H1 (cell line): ENCODE measurements around the gene PHF3.
"Not testable (repeated sequence)": the region's sequence is repeated elsewhere in the genome, so short reads cannot be mapped to it uniquely, and the experiment has no call there.

ENCODE experiments used
- CBX5 ChIP-seq: fragments of 300-800, 300-1000 bp; sonication (generic); IDR thresholded peaks from 2 replicates; pipeline ENCODE4 v1.7.1; 2016; ENCODE audit warnings: antibody characterized with exemption, low read length, low read depth
- EP300 ChIP-seq, 2 experiments: IDR thresholded peaks; 1 replicate in 1 of 2; 2 replicates in 1 of 2; pipeline ENCODE4 v1.6.1; 2011 to 2012; ENCODE audit warnings: low read depth in 2 of 2, low read length in 2 of 2, mild to moderate bottlenecking in 2 of 2, borderline replicate concordance in 1 of 2, inconsistent platforms in 1 of 2, moderate library complexity in 1 of 2
- EZH2 ChIP-seq: fragments of 200-600 bp; sonication (generic); IDR thresholded peaks from 2 replicates; pipeline ENCODE4 v1.7.1; 2012; ENCODE audit warnings: low read depth, mild to moderate bottlenecking, moderate library complexity, low read length, inconsistent platforms; ENCODE audit not compliant: severe bottlenecking
- FOSL1 ChIP-seq: IDR thresholded peaks from 2 replicates; pipeline ENCODE4 v1.6.1; 2011; ENCODE audit warnings: mild to moderate bottlenecking, low read depth, low read length, moderate library complexity; ENCODE audit not compliant: insufficient read depth
- POLR2A ChIP-seq, 2 experiments: IDR thresholded peaks; 1 replicate in 1 of 2; 2 replicates in 1 of 2; pipeline ENCODE4 v1.6.1; 2011; ENCODE audit warnings: low read depth in 2 of 2, low read length in 2 of 2, mild to moderate bottlenecking in 2 of 2; ENCODE audit errors: control extremely low read depth in 1 of 2
- POLR2AphosphoS5 ChIP-seq: IDR thresholded peaks from 2 replicates; pipeline ENCODE4 v1.6.1; 2011; ENCODE audit warnings: low read depth, low read length
- SAP30 ChIP-seq: fragments of 300-600 bp; sonication (generic); IDR thresholded peaks from 2 replicates; pipeline ENCODE4 v1.7.1; 2012; ENCODE audit warnings: low read length, moderate library complexity, mild to moderate bottlenecking, inconsistent platforms; ENCODE audit not compliant: insufficient read depth, insufficient replicate concordance
- SIN3A ChIP-seq, 2 experiments: IDR thresholded peaks in 1 of 2; conservative IDR thresholded peaks in 1 of 2; 2 replicates each; pipeline ENCODE4 v1.6.1; 2011 to 2012; ENCODE audit warnings: low read length in 2 of 2, improper control_type of control experiment in 1 of 2, low read depth in 1 of 2, mild to moderate bottlenecking in 1 of 2
- SP1 ChIP-seq: IDR thresholded peaks from 2 replicates; pipeline ENCODE4 v1.6.1; 2011; ENCODE audit warnings: low read depth, low read length
- SP2 ChIP-seq: IDR thresholded peaks from 2 replicates; pipeline ENCODE4 v1.6.1; 2012; ENCODE audit warnings: mild to moderate bottlenecking, low read length, inconsistent platforms
- TF ChIP-seq, protein P1 (sequence below), 3 experiments: IDR thresholded peaks; 1 replicate in 2 of 3; 2 replicates in 1 of 3; pipeline versions ENCODE4 v1.5.1 to v1.6.1; 2011; ENCODE audit warnings: low read length in 3 of 3, mild to moderate bottlenecking in 3 of 3, inconsistent platforms in 2 of 3, low read depth in 1 of 3, moderate library complexity in 1 of 3; ENCODE audit not compliant: insufficient read depth in 1 of 3; ENCODE audit errors: control extremely low read depth in 1 of 3
- TF ChIP-seq, protein P2 (sequence below): IDR thresholded peaks from 2 replicates; pipeline ENCODE4 v1.6.1; 2011; ENCODE audit warnings: low read length, improper control_type of control experiment
- TF ChIP-seq, protein P3 (sequence below): IDR thresholded peaks from 2 replicates; pipeline ENCODE4 v1.6.1; 2012; ENCODE audit warnings: inconsistent platforms
- TF ChIP-seq, protein P4 (sequence below): IDR thresholded peaks from 2 replicates; pipeline ENCODE4 v1.6.1; 2012; ENCODE audit warnings: inconsistent platforms

DNA sequence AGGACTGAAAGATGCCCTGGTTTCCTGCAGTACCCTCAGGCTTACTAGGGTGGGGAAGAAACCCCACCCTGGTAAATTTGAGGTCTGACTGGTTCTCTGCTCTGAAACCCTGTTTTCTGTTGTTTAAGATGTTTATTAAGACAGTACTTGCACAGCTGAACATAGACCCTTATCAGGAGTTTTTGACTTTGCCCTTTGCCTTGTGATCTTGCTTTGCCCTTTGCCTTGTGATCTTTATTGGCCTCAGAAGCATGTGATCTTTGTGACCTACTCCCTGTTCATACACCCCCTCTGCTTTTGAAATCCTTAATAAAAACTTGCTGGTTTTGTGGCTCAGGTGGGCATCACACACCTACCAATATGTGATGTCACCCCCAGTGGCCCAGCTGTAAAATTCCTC is 121.7 kb downstream of the PHF3 start:
- not testable (repeated sequence) for TF ChIP-seq EP300 (IDR thresholded peaks at IDR 0.05; ENCODE audit: borderline replicate concordance in 1 of 2, low read depth in 2 of 2, low read length in 2 of 2); POLR2A (IDR thresholded peaks at IDR 0.05; ENCODE audit: control extremely low read depth in 1 of 2, low read depth in 2 of 2, low read length in 2 of 2); EZH2; FOSL1; SP2; SP1; POLR2AphosphoS5; SAP30; SIN3A (conservative IDR thresholded peaks at IDR 0.05 in 1 of 2, IDR thresholded peaks at IDR 0.05 in 1 of 2; ENCODE audit: low read depth in 1 of 2, low read length in 2 of 2); CBX5
- TF ChIP-seq, protein P1, sequence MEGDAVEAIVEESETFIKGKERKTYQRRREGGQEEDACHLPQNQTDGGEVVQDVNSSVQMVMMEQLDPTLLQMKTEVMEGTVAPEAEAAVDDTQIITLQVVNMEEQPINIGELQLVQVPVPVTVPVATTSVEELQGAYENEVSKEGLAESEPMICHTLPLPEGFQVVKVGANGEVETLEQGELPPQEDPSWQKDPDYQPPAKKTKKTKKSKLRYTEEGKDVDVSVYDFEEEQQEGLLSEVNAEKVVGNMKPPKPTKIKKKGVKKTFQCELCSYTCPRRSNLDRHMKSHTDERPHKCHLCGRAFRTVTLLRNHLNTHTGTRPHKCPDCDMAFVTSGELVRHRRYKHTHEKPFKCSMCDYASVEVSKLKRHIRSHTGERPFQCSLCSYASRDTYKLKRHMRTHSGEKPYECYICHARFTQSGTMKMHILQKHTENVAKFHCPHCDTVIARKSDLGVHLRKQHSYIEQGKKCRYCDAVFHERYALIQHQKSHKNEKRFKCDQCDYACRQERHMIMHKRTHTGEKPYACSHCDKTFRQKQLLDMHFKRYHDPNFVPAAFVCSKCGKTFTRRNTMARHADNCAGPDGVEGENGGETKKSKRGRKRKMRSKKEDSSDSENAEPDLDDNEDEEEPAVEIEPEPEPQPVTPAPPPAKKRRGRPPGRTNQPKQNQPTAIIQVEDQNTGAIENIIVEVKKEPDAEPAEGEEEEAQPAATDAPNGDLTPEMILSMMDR (IDR thresholded peaks at IDR 0.05; ENCODE audit: control extremely low read depth in 1 of 3, insufficient read depth in 1 of 3, low read depth in 1 of 3, low read length in 3 of 3) = not testable (repeated sequence)
- TF ChIP-seq, protein P2, sequence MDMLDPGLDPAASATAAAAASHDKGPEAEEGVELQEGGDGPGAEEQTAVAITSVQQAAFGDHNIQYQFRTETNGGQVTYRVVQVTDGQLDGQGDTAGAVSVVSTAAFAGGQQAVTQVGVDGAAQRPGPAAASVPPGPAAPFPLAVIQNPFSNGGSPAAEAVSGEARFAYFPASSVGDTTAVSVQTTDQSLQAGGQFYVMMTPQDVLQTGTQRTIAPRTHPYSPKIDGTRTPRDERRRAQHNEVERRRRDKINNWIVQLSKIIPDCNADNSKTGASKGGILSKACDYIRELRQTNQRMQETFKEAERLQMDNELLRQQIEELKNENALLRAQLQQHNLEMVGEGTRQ = not testable (repeated sequence)
- TF ChIP-seq, protein P3, sequence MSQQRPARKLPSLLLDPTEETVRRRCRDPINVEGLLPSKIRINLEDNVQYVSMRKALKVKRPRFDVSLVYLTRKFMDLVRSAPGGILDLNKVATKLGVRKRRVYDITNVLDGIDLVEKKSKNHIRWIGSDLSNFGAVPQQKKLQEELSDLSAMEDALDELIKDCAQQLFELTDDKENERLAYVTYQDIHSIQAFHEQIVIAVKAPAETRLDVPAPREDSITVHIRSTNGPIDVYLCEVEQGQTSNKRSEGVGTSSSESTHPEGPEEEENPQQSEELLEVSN = not testable (repeated sequence)
- TF ChIP-seq, protein P4, sequence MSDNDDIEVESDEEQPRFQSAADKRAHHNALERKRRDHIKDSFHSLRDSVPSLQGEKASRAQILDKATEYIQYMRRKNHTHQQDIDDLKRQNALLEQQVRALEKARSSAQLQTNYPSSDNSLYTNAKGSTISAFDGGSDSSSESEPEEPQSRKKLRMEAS = not testable (repeated sequence)
